ENCODE measurements around the gene GRXCR2.

GRXCR2 gene

DNA sequence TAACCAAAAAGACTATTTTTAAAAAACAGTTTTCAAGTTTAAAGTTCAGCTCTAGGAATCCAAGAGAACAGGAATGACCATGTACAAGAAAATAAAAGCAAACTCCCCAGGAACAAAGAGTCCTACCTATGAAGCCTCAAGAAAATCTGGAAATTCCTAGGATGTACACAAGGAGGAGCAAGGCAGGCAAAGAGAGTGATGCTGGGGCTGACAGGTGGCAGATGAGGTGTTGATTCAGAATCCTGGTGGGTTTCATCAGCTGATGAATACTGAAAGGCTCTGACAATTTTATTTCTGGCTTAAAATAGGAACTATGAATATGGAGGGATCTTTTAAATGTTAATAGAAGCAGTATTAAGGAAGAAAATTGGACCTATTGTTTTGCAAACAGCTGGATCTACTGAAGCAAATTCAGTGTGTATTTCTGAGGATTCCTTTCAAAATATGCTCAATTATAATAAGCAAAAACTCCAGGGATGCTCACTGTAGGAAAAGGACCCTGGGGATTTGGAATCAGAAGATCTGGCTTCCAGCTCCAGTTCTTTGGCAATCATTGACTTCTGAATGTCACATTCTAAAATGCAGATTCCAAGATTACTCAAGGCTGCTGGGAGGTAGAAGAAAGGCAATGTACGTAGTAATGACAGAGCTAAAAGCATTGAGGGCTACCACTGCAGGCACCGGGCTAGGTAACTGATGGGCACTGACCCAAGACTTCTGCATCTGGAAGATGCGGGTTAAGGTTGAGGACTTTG lies 35.6 kb upstream of the GRXCR2 start:
- no peak for DNase-seq (ENCODE audit: low read depth)
- H3K4me3 ChIP-seq (ENCODE audit: control insufficient read depth, low read depth, low read length): no peak overlapping the region
- TF ChIP-seq, protein P1, sequence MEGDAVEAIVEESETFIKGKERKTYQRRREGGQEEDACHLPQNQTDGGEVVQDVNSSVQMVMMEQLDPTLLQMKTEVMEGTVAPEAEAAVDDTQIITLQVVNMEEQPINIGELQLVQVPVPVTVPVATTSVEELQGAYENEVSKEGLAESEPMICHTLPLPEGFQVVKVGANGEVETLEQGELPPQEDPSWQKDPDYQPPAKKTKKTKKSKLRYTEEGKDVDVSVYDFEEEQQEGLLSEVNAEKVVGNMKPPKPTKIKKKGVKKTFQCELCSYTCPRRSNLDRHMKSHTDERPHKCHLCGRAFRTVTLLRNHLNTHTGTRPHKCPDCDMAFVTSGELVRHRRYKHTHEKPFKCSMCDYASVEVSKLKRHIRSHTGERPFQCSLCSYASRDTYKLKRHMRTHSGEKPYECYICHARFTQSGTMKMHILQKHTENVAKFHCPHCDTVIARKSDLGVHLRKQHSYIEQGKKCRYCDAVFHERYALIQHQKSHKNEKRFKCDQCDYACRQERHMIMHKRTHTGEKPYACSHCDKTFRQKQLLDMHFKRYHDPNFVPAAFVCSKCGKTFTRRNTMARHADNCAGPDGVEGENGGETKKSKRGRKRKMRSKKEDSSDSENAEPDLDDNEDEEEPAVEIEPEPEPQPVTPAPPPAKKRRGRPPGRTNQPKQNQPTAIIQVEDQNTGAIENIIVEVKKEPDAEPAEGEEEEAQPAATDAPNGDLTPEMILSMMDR (conservative IDR thresholded peaks at IDR 0.05; ENCODE audit: control insufficient read depth, insufficient read depth, low read depth, low read length): peak; percentile 25

DNA sequence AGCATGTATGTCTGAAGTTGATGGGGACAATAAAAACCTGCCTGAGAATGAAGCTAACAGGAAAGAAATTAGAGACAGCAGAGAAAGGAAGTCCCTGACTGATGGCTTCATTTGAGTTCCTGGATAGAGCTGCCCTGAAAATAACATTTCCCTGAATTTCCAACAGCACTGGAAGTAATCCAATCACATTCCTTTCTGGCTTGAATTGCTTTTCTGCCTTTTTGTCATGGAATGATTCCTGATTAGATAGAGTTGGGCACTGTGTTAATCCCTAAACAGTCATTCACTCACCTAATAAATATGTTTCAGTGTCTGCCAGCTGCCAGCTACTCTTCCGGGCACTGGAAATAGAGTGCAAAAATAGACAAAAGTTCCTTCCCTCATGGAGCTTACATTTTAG lies 33.6 kb upstream of the GRXCR2 start:
- DNase-seq (ENCODE audit: low read depth): no peak
- TF ChIP-seq, protein P1 (conservative IDR thresholded peaks at IDR 0.05; ENCODE audit: control insufficient read depth, insufficient read depth, low read depth, low read length): no peak
- no peak overlapping the region for H3K4me3 ChIP-seq (ENCODE audit: control insufficient read depth, low read depth, low read length)

DNA sequence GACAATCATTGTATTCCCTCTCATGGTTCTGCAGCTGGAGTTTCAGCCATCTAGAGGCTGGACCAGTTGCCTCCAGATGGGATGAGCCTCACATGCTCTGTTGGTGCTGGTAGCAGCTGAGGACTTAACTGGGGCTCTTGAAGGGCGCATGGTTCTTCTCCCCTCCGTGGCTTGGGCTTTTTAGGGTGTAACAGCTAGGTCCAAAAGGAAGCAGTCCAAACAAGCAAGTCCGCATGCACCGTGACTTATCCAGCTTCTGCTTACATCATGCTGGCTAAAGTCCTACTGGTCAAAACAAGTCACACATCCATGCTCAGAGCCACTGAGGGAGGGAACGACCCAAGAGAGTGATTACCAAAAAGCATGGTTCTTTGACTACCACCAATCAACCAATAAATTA lies 31.9 kb upstream of the GRXCR2 start:
- DNase-seq (ENCODE audit: low read depth): no peak
- TF ChIP-seq, protein P1 (conservative IDR thresholded peaks at IDR 0.05; ENCODE audit: control insufficient read depth, insufficient read depth, low read depth, low read length): no peak
- no peak overlapping the region for H3K4me3 ChIP-seq (ENCODE audit: control insufficient read depth, low read depth, low read length)

DNA sequence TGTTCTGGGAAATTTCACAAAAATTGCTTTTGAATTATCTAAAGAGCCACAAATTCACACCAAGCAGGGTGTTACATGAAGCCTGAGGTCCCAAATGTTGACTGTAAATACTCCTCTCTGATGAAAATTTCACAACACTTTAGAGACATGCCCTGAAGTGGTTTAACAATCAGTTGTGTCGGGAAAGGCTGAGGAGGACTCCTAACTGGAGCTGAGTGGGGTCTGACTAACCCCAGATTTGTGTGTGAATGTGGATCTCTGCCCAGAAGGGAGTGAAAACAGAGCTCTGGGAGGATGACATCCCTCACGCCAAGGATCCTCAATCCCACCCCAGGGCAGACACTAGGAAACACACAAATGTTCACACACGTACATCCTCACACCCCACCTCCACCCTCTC lies 31.1 kb upstream of the GRXCR2 start:
- TF ChIP-seq, protein P1 (conservative IDR thresholded peaks at IDR 0.05; ENCODE audit: control insufficient read depth, insufficient read depth, low read depth, low read length): no peak
- no peak overlapping the region for H3K4me3 ChIP-seq (ENCODE audit: control insufficient read depth, low read depth, low read length)
- peak; percentile 38 for DNase-seq (ENCODE audit: low read depth)

DNA sequence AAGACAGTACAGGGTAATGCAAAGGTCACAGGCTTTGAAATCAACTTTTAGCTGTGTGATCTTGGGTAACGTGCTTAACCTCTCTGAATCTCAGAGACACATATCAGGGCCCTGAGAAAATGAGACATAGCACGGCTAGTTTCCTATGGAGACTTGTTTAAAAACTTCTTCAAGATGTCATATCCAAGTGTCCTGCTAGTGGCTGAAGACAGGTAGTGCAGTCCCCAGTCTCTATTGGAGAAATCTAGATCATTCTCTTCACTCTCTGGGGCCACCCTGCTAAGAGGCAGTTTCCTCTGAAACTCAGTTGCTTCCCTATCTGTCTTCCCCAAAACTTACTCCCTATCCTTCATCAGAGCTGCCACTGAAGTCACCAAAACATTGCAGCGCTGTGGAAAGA lies 30.3 kb upstream of the GRXCR2 start:
- DNase-seq (ENCODE audit: low read depth): no peak
- H3K4me3 ChIP-seq (ENCODE audit: control insufficient read depth, low read depth, low read length): no peak overlapping the region
- TF ChIP-seq, protein P1 (conservative IDR thresholded peaks at IDR 0.05; ENCODE audit: control insufficient read depth, insufficient read depth, low read depth, low read length): peak; percentile 23

DNA sequence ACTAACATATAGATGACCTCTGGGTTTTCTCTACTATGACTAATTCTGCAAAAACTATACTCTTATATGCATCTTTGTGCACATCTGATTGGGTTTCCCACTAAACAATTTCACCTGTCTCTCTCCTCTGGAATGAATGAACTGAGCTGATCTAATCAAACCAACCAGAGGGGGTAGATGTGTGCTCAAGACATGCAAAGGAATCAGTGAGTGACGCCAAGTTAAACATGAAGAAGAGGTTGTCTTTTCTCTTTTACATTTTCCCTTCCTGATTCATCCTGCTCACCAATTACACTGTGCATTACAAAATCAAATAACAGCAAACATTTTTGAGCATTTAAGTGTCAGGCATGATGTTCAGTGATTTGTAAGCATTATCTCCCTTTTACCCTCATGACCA lies 29.6 kb upstream of the GRXCR2 start:
- TF ChIP-seq, protein P1 (conservative IDR thresholded peaks at IDR 0.05; ENCODE audit: control insufficient read depth, insufficient read depth, low read depth, low read length): no peak
- DNase-seq (ENCODE audit: low read depth): no peak
- H3K4me3 ChIP-seq (ENCODE audit: control insufficient read depth, low read depth, low read length): no peak overlapping the region

Data from fibroblast of mammary gland (primary cell).